Measurements from ENCODE around the gene ZBED5. TPM values are rescaled to one million over a fixed set of nuclear protein-coding genes. Genes with fewer than 3 reads are reported as not detected.
A peak's percentile ranks its signal among the peaks of the same experiment; 100 is the strongest.

The ZBED5 gene
- total RNA-seq, 1 experiment from 2014 or later = 21.5 TPM

DNA sequence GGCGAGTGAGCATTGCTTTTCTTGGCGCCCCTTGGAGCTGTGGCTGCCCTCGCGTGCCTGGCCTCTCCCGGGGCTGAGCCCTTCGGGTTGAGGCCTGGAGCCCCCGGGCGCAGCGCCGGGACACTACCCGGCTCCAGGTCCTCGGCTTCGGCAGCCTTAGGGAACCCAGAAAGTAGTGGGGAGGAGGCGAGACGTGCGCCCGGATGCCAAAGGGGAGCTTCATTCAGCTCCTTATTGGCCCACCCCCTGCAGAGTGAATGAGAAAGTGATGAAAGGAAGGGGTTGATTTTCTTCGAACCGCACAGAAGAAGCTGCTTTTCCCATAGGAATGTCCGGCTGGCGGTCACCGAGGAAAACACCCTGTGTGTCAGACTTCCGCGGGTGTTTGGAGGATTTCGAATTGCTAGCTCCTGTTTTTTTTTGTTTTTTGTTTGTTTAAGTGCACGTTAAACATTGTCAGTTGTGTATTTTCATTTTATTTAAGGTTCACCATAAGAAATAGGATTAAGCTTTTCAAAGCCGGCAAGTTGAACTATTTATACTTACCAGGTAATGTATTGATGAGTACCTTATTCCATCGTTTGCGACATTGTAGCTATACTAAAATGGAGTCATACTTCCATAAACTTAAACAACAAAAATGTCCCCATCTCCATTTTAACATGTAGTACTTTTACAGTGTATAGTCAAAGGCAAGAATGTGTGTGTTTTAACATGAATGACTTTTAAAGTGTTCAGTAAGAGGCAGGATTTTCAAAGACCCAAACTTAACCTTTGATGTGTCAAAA, 48.3 kb downstream of the ZBED5 start:
- Histone ChIP-seq H3K27ac (peak overlapping the region; percentile 96), H3K4me1 (replicated peaks; ENCODE audit: insufficient read depth) (peaks cover 13% of the 10 kb centered on the region), H3K4me2 (peak overlapping the region; percentile 90), H3F3A (ENCODE audit: insufficient read depth, low read depth) (peaks cover 21% of the 10 kb centered on the region; the same call in 1 of the 2 replicates), H3K9me3 (ENCODE audit: insufficient read depth, low read depth) (no peaks in the 10 kb centered on the region), H3K36me3 (ENCODE audit: low read depth) (peaks cover 28% of the 10 kb centered on the region), H4K20me1 (ENCODE audit: insufficient read depth) (peaks cover 6% of the 10 kb centered on the region; the same call in 1 of the 2 replicates), H3K9me2 (ENCODE audit: insufficient read depth) (no peaks in the 10 kb centered on the region), H3K27me3 (ENCODE audit: insufficient read depth, low read depth) (no peaks in the 10 kb centered on the region), H2AFZ (peak overlapping the region; percentile 89), H3K4me3 (peak overlapping the region; percentile 93), H3K79me2 (ENCODE audit: low read depth) (peaks cover 46% of the 10 kb centered on the region)
- CTCF ChIA-PET = interaction anchor here (0.6 to 1.6 kb wide), 5 partner anchors 17 to 1693 kb away, joined by 3 to 8 read pairs (median 3); partner anchors contain the start of gene ZBED5
- BruUV-seq (replicated peaks) = TSS peak; percentile 90
- TF ChIP-seq, protein P1, sequence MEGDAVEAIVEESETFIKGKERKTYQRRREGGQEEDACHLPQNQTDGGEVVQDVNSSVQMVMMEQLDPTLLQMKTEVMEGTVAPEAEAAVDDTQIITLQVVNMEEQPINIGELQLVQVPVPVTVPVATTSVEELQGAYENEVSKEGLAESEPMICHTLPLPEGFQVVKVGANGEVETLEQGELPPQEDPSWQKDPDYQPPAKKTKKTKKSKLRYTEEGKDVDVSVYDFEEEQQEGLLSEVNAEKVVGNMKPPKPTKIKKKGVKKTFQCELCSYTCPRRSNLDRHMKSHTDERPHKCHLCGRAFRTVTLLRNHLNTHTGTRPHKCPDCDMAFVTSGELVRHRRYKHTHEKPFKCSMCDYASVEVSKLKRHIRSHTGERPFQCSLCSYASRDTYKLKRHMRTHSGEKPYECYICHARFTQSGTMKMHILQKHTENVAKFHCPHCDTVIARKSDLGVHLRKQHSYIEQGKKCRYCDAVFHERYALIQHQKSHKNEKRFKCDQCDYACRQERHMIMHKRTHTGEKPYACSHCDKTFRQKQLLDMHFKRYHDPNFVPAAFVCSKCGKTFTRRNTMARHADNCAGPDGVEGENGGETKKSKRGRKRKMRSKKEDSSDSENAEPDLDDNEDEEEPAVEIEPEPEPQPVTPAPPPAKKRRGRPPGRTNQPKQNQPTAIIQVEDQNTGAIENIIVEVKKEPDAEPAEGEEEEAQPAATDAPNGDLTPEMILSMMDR (conservative IDR thresholded peaks at IDR 0.05) = no peak
- no peak for TF ChIP-seq EZH2 (IDR thresholded peaks at IDR 0.05; ENCODE audit: low read depth)
- POLR2A ChIA-PET (ENCODE audit: unreplicated experiment) = interaction anchor here (0.5 to 1.9 kb wide), 22 partner anchors 36 to 1440 kb away, joined by 3 to 19 read pairs (median 6); partner anchors contain the start of genes CTR9 and ZBED5
- intact Hi-C loops (cut with micrococcal nuclease; ENCODE audit: unreplicated experiment) = loop anchor here (2.0 to 5.0 kb wide), 3 partner anchors 33 to 121 kb away; no protein-coding TSS in a partner anchor
- no peak for DNase-seq

DNA sequence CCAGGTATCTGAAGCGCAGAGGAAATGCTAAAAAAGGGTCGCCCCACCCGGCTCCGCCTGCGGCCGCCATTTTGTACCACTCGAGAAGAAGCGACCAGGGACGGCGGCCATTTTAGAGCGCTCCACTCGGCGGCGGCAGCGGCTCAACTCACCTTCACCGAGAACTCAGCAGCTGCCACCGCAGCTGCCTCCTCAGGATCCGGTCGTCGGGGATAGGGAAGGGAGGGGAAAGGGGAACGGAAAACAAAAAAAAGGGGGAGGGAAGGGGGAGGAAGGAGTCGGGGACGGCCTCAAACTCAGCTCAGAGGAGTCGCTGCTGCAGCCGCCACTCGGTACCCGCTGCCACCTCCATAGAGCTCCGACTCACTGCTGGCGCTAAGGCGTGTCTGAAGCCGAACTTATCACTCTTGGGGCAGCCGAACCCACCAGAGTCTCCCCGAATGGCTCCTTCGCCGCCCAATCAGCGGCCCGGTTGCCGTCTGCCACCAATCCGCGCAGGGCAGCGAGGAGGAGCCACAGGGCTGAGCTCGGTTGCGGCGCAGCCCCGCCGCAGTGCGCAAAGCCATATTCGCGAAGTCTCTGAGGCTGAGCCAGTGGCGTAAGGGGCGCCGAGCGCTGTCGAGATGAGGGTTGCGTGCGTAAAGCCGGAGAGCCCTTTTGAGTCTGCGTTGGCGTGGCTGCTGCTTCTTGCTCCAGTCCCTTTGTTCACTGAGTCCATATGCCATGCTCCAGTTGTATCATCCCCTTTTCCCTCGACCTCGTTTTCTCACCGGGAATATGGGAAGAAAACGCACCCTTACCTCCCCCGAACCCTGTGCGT, 49.1 kb downstream of the ZBED5 start, which contains the start of gene EIF4G2:
TSS of gene EIF4G2 (minus strand) at position 374 of the 820 bp plus-strand sequence.
- no TSS peak for BruUV-seq (replicated peaks)
- TF ChIP-seq, protein P1 (conservative IDR thresholded peaks at IDR 0.05) = no peak
- no peak for TF ChIP-seq EZH2 (IDR thresholded peaks at IDR 0.05; ENCODE audit: low read depth)

More for the DNA sequence above, 49.1 kb downstream of the ZBED5 start, which contains the start of gene EIF4G2:
- H2AFZ ChIP-seq = peak within 1 kb of the TSS; percentile 89
- peak within 1 kb of the TSS; percentile 96 for H3K27ac ChIP-seq
- H3K9me3 ChIP-seq (ENCODE audit: insufficient read depth, low read depth) = no peaks in the 10 kb centered on the region
- ChIA-PET POLR2A (ENCODE audit: unreplicated experiment) (interaction anchor here (0.5 to 1.9 kb wide), 23 partner anchors 16 to 1745 kb away, joined by 3 to 19 read pairs (median 4); partner anchors contain the start of gene ZBED5), CTCF (interaction anchor here (0.6 to 1.6 kb wide), 4 partner anchors 16 to 125 kb away, joined by 3 to 8 read pairs (median 4); partner anchors contain the start of gene ZBED5)
- H4K20me1 ChIP-seq (ENCODE audit: insufficient read depth) = peaks cover 6% of the 10 kb centered on the region; the same call in 1 of the 2 replicates
- H3F3A ChIP-seq (ENCODE audit: insufficient read depth, low read depth) = peaks cover 29% of the 10 kb centered on the region; the same call in 1 of the 2 replicates
- intact Hi-C loops (cut with micrococcal nuclease; ENCODE audit: unreplicated experiment) = loop anchor here (1.0 to 5.0 kb wide), 4 partner anchors 34 to 122 kb away; partner anchors contain the start of gene ZBED5
- peak within 1 kb of the TSS; percentile 90 for H3K4me2 ChIP-seq
- H3K4me1 ChIP-seq (replicated peaks; ENCODE audit: insufficient read depth) = peaks cover 13% of the 10 kb centered on the region
- no peaks in the 10 kb centered on the region for H3K27me3 ChIP-seq (ENCODE audit: insufficient read depth, low read depth)
- peak within 1 kb of the TSS; percentile 93 for H3K4me3 ChIP-seq
- peak; percentile 91 to 95 for DNase-seq
- no peaks in the 10 kb centered on the region for H3K9me2 ChIP-seq (ENCODE audit: insufficient read depth)
- peaks cover 36% of the 10 kb centered on the region for H3K36me3 ChIP-seq (ENCODE audit: low read depth)
- H3K79me2 ChIP-seq (ENCODE audit: low read depth) = peaks cover 55% of the 10 kb centered on the region

Measured in PC-9 (cell line).